ENCODE results near the gene JMJD1C.
"Not testable (repeated sequence)": the region's sequence is repeated elsewhere in the genome, so short reads cannot be mapped to it uniquely, and the experiment has no call there.

Gene JMJD1C

GRCh38 chr10:63465293-63466143, at the start of gene JMJD1C:
TSS of gene JMJD1C (minus strand) at chr10:63465977. CDS start at chr10:63465662, 315 bp downstream.
- DNase-seq: peak; percentile 62

- DNase-seq: no peak
These were observed 49.4 kb upstream of the JMJD1C start for GRCh38 chr10:63515002-63515763.

GRCh38 chr10:63506554-63506953, 40.8 kb upstream of the JMJD1C start:
- no peak for DNase-seq

- no peak for DNase-seq
These were observed 39.8 kb upstream of the JMJD1C start for GRCh38 chr10:63505562-63505961.

- no peak for DNase-seq
These were observed 38.5 kb upstream of the JMJD1C start for GRCh38 chr10:63504145-63504881.

GRCh38 chr10:63503395-63503794, 37.6 kb upstream of the JMJD1C start:
- DNase-seq: no peak

GRCh38 chr10:63502832-63503231, 37.1 kb upstream of the JMJD1C start:
- no peak for DNase-seq

- no peak for DNase-seq
These were observed 36.2 kb upstream of the JMJD1C start for GRCh38 chr10:63501954-63502353.

GRCh38 chr10:63500551-63500950, 34.8 kb upstream of the JMJD1C start:
- DNase-seq: not testable (repeated sequence)

- no peak for DNase-seq
These were observed 32.9 kb upstream of the JMJD1C start for GRCh38 chr10:63498665-63499064.

GRCh38 chr10:63497321-63497720, 31.5 kb upstream of the JMJD1C start:
- DNase-seq: no peak

- no peak for DNase-seq
These were observed 30.8 kb upstream of the JMJD1C start for GRCh38 chr10:63496561-63496960.

- DNase-seq: no peak
These were observed 29.2 kb upstream of the JMJD1C start for GRCh38 chr10:63494951-63495350.

GRCh38 chr10:63493004-63493403, 27.2 kb upstream of the JMJD1C start:
- no peak for DNase-seq

GRCh38 chr10:63492317-63492690, 26.5 kb upstream of the JMJD1C start:
- DNase-seq: peak; percentile 40

GRCh38 chr10:63491588-63492316, 26.0 kb upstream of the JMJD1C start:
- DNase-seq: peak; percentile 14

- DNase-seq: no peak
These were observed 24.1 kb upstream of the JMJD1C start for GRCh38 chr10:63489838-63490237.

GRCh38 chr10:63487990-63488389, 22.2 kb upstream of the JMJD1C start:
- no peak for DNase-seq

GRCh38 chr10:63483983-63484382, 18.2 kb upstream of the JMJD1C start:
- no peak for DNase-seq

- DNase-seq: no peak
These were observed 16.1 kb upstream of the JMJD1C start for GRCh38 chr10:63481815-63482421.

- DNase-seq: no peak
These were observed 14.5 kb upstream of the JMJD1C start for GRCh38 chr10:63480237-63480636.

GRCh38 chr10:63478564-63478963, 12.8 kb upstream of the JMJD1C start:
- DNase-seq: no peak

Measured in T1000 (cell line).